Myocyte (in vitro differentiated cells): ENCODE measurements around the gene LEFTY1. TPM values are rescaled to one million over a fixed set of nuclear protein-coding genes. Genes with fewer than 3 reads are reported as not detected.
"Not testable (repeated sequence)": the region's sequence is repeated elsewhere in the genome, so short reads cannot be mapped to it uniquely, and the experiment has no call there.

Source experiments
- DNase-seq: peaks from one replicate; pipeline ENCODE4 v3.0.0-alpha.2; 2012; ENCODE audit warnings: low read depth
- polyA plus RNA-seq: library from polyadenylated mRNA; unstranded; fragments of >200 nt; gene quantifications from one replicate; pipeline ENCODE4 v1.2.1, GENCODE V29; 2012; ENCODE audit warnings: missing spikeins
- total RNA-seq: library from RNA; depleted of rRNA; stranded (reverse); fragments of >200 nt; gene quantifications from 2 replicates; pipeline ENCODE4 v1.2.3, GENCODE V29; 2014

Gene LEFTY1, protein sequence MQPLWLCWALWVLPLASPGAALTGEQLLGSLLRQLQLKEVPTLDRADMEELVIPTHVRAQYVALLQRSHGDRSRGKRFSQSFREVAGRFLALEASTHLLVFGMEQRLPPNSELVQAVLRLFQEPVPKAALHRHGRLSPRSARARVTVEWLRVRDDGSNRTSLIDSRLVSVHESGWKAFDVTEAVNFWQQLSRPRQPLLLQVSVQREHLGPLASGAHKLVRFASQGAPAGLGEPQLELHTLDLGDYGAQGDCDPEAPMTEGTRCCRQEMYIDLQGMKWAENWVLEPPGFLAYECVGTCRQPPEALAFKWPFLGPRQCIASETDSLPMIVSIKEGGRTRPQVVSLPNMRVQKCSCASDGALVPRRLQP
- total RNA-seq: 0.08 and 0.21 TPM in 2 replicates
- polyA plus RNA-seq: 0.42 TPM

DNA sequence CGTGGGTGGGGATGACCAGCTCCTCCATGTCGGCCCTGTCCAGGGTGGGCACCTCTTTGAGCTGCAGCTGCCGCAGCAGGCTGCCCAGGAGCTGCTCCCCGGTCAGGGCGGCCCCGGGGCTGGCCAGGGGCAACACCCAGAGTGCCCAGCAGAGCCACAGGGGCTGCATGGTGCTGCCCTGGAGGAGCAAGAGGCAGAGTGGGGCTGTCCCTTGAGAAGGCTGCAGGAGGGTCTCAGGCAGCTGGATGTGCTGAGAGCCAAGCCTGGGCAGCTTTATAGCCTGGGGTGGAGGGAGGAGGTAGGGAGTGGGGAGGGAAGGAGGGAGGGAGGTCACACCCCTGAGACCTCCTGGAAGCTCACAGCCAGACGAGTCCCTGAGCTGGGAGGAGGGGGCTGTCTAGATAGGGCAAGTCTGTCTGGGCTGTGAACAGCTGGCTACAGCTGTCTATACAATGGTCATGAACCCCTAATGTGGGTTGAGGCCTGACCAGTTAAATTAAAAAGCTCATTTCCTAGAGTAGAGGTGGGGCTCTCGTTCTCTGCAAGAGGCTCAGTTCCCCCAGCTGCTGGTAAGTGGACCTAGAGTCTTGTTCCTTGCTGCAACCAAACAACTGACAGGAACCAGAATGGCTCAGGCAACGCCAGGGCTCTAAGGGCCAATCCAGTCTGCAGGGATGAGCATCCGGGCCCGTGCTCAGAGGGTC is at the start of gene LEFTY1:
Gene LEFTY1, minus strand, starts transcription at position 249 of the 704 bp plus-strand sequence. Its CDS starts 80 bp downstream, at position 169.
- DNase-seq: no peak

DNA sequence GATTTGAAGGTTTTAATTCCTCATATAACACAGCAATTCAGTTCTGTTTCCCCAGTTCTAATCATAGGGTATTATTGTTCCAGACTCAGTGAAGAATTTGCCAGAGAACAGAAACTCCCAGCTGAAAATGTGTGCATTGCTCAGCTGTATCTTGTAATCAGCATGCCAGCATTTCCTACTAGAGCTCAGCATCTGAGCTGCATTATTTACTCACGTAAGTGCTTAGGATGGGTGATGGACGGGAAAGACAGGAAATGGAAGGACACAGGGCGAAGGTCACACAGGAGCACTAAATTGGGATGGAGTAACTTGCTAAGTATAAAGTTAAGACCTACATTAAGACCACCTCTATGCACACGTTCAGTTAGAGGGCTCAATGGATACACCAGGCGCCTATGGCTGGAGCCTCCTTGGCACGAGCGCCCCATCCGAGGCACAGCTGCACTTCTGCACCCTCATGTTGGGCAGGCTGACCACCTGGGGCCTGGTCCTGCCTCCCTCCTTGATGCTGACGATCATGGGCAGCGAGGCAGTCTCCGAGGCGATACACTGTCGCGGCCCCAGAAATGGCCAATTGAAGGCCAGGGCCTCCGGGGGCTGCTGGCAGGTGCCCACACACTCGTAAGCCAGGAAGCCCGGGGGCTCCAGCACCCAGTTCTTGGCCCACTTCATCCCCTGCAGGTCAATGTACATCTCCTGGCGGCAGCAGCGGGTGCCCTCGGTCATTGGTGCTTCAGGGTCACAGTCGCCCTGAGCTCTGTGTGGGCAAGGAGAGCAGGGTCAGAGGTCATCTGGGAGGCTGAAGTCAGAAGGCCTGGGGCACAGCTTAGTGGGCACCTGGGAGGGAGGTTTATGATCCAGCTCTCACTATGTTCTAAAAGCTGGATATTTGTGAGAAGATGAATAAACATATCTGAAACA is 48.4 kb upstream of the LEFTY1 start:
- DNase-seq: no peak

DNA sequence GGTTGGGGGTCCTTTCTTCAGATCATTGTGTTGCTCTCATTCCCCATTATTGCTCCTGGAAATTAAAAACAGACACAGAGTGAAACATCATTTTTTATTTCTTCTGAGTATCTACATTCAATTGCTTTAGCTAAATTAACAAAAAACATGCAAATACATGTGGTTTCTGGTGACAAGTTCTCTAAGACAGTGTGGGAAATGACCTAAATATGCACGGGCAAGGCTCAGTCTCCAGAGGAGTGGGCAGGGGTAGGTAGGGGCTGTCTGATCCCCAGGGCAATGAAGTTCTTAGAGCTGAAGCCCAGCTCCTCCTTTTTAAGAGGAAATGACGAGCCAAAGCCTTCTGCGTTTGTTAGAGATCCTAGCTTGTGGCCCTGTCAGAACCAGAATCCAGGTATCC is 47.6 kb upstream of the LEFTY1 start:
- no peak for DNase-seq

DNA sequence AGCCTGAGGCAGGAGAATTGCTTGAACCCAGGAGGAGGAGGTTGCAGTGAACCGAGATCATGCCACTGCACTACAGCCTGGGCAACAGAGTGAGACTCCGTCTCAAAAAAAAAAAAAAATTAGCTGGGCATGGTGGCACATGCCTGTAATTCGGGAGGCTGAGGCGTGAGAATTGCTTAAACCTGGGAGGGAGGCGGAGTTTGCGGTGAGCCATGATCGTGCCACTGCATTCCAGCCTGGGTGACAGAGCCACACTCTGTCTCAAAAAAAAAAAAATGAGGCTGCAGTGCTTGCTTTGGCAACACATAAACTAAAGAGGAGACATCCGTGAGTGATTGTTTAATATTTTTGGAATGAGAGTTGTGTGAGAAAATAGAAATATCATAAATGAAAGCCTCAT is 47.1 kb upstream of the LEFTY1 start:
- peak; percentile 13 for DNase-seq

DNA sequence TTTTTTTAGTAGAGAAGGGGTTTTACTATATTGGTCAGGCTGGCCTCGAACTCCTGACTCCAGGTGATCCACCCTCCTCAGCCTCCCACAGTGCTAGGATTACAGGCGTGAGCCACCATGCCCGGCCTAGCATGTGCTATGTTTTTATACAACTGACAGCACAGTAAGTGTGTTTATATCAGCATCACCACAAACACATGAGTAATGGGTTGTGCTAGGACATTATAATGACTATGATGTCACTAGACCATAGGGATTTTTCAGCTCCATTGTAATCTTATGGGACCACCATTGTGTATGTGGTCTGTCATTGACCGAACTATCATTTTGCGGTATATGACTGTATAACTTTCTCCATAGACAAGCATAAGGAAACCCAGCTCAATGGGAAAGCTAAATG is 45.8 kb upstream of the LEFTY1 start:
- no peak for DNase-seq

DNA sequence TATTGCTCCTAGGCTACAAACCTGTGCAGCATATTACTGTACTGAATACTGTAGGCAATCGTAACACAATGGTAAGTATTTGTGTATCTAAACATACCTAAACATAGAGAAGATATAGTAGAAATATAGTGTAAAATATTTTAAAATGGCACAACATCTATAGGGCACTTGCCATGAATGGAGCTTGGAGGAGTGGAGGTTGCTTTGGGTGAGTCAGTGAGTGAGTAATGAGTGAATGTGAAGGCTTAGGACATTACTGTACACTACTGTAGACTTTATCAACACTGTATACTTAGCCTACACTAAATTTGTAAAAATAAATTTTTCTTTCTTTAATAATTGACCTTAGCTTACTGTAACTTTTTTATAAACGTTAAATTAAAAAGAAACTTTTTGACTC is 44.1 kb upstream of the LEFTY1 start:
- DNase-seq: no peak

DNA sequence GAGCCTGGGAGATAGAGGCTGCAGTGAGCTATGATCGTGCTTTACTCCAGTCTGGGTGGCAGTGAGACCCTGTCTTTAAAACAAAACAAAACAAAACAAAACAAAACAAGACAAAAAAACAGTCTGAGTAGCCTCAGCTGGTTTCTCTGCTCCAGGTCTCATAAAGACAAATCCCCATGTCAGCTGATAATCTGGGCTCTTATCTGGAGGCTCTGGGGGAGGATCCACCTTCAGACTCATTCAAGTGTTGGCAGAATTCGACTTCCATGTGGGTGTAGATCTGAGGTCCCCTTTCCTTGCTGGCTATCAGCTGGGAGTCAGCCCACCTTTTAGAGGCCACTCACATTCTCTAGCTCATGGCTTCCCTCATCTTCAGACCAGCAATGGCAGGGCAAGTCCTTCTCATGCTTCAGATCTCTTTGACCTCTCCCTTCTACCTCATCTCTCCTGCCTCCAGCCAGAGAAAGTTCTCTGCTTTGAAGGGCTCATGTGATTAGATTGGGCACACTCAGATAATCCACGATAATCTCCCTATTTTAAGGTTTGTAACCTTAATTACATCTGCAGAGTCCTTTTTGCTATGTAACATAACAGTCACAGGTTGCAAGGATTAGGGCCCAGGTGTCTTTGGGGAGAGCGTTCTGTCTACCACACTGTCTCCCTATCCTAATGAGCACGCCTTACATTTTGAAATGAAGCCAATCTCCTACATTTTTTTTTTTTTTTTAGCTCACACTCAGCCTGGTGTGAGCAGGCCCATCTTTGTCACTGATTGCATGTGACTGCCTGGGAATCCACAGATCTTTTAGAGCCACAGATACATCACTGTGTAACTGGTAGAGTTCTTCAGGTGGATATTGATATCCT is 42.6 kb upstream of the LEFTY1 start:
- no peak for DNase-seq

DNA sequence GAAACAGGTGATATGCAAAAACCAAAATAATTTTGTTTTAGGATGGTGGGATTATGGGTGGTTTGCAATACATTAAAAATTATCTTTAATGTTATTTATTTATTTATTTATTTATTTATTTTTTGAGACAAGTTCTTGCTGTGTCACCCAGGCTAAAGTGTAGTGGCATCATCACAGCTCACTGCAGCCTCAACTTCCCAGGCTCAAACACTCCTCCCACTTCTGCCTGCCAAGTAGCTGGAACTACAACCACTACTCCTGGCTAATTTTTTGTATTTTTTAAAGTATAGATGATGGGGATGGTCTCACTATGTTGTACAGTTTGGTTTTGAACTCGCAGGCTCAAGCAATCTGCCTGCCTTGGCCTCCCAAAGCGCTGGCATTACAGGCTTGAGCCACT is 41.6 kb upstream of the LEFTY1 start:
- DNase-seq: no peak

DNA sequence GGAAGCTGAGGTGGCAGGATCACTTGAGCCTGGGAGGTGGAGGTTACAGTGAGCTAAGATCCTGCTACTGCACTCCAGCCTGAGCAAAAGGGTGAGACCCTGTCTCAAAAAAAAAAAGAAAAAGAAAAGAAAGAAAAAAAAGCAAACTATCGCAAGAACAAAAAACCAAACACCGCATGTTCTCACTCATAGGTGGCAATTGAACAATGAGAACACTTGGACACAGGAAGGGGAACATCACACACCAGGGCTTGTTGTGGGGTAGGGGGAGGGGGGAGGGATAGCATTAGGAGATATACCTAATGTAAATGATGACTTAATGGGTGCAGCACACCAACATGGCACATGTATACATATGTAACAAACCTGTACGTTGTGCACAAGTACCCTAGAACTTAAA is 40.5 kb upstream of the LEFTY1 start:
- not testable (repeated sequence) for DNase-seq

DNA sequence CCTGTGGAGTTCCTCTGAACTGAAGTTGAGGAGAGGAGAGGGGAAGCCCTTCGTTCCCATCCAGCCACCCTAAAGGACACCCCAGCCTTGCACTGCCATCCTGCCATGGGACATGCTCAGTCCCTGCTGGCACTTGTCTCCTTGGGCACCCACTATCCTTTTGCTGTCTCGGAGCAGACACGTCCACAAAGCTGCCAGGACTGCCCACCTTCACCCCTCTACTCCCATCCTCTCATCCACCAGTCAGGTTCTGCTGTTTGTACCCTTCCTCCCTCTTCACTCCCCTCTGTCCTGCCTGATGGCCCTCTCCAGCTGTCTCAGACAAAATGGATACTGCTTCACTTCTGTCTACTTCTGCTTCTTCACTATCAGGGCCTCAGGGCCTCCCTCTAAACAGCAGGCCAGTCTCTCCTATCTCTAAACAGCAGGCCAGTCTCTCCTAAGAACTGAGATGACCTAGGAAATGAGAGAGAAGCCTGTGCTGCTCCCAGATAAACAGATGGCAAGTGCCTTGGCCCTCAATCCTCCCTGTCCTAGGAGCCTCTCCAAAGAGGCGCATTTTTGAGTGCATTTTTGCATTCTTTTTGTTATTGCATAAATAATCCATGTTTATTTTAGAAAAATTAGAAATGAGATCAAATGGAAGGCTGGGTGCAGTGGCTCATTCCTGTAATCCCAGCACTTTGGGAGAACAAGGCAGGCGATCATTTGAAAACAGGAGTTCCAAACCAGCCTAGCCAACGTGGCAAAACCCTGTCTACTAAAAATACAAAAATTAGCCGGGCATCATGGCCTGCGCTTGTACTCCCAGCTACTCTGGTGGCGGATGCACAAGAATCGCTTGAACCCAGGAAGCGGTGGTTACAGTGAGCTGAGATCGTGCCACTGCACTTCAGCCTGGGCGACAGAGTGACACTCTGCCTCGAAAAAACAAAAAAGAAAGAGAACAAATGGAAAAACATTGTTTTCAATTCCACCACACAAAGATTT is 39.5 kb upstream of the LEFTY1 start:
- DNase-seq: no peak

DNA sequence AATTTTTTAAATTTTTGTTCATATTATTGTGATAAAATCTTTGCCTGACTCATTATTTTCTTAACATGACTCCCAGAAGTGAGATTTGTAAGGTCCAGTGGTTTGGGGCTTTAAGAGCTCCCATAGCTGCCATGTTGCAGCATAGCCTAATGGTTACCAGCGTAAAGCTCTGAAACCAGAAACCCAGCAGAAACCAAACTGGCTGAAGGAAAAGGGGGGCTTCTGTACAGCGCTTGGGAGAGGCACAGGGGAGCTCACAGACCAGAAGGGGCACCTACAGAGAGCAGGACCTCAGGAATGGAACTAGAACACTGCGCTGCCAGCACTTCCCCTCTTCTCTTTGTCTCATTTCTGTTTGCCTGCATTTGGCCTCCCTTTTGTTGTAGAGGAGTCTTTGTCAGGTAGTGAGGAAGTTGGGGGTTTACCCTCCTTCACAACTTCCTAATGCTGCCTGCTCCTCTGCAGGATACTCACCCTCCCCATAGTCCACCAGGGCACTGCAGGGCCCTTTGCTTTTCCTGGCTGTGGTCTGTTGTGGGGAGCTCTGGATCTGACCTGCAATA is 37.7 kb upstream of the LEFTY1 start:
- DNase-seq: no peak

DNA sequence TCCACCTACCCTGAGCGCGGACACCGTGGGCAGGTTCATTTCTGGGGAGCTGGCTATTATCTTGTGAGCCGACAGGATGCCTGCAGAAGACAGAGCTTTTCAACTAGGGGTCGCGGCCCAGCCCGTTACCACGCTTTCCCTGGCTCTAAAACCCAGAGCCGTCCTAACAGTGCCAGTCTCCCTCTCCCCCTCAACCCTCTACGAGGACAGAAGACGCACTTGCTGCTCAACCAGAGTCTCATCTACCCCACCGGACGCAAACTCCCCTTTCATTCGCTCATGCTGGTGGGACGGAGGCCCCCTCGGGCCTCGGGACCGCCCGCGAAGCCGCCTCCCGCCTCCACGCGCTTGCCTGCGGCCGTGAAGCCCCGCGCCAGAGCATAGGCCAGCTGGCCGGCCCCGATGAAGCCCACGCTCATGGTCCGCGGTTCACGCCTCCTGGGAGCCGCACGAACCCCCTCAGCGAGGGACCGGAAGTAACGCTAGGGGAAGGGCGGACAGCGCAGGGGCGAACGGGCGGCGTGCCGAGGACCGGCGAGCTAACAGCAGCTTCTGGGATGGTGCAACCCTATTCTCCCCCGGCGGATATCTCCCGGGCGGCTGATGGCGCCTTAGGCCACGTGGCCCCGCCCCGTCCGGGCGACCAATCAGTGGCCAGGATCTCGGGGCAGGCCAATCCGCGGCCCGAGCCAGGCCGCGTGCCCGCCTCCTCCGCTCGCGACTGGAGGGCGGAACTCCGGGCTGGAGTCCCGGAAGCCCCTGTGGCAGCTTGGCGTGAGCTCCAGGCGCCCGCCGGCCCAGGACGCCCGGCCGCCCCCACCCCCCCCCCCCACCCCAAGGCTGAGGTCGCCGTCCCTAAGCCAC is 35.0 kb upstream of the LEFTY1 start, which contains the start of gene PYCR2:
Gene PYCR2, minus strand, starts transcription at position 559 of the 864 bp plus-strand sequence. Its CDS starts 140 bp downstream, at position 419.
- DNase-seq: peak; percentile 95

DNA sequence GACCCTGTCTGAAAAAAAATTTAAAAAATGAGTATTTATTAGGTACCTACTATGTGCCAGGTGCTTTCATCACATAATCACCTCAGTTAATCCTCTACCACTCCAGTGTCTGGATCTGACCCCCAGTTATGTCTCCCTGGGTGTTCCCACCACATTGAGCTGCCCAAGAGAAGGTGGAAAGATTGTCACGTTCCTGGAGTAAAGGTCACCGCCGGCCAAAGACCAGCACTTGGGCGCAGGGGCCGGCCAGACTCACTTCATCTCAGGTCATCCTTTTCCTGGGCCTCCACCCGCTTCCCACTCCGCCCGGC is 34.4 kb upstream of the LEFTY1 start:
- DNase-seq: no peak

DNA sequence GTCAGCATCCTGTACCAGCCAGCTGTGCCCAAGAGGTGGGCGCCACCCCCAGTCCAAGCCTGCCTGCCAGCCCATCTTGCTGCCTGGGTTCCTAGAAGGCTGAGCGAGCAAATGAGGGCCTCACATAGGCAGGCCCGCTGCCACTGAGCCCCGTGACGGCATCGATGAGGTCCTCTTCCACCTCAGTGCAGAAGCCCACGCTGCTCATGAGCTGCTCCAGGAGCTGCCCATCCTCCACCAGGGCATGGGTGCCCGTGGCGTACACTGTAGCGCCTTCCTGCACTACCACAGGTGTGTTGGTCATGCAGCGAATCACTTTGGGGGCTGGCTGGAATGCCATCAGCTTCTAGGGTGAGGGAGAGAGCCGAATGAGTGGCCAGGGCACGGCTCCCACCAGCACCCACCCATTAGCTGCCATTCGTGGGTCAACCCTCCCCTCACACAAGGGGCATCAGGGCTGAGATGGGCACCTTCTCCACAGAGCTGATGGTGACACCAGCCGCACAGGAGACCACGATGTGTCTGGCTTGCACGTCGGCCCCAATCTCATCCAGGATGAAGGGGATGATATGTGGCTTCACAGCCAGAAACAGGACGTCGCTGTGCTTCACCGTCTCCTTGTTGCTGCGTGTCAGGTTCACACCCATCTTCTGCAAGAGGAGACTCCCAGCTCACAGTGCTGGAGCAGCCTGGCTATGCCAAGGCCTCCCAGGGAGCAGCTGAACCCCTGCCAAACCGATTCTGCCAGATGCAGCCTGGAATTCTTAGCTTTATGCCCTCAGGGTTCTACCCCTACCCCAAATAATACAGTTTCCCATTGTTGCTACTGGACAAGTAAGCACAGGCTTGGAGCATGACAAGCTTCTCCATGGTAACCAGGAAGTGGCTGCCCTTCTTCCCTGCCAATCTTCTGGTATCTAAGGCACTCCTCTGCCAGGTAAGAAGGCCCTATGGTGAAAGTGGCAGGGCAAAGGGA is 33.1 kb upstream of the LEFTY1 start:
- DNase-seq: peak; percentile 2

DNA sequence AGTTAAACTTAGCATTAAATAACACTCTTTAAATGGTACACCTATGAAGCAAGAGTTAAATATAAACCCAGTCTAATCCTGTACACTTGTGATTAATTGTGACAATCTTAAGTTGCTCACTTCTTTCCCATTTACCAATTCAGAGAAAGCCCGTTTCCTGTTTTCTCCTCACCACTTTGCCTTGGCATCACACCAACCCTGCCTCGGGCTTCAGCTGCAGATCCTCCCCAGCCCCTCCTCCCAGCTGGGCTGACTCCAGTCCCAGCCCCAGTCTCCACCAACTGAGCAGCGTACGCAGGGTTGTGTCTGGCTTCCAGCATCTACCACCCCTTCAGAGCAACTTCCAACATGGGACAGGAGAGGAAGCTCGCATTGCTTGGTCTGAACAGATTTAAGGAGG is 31.0 kb upstream of the LEFTY1 start:
- peak; percentile 33 for DNase-seq

DNA sequence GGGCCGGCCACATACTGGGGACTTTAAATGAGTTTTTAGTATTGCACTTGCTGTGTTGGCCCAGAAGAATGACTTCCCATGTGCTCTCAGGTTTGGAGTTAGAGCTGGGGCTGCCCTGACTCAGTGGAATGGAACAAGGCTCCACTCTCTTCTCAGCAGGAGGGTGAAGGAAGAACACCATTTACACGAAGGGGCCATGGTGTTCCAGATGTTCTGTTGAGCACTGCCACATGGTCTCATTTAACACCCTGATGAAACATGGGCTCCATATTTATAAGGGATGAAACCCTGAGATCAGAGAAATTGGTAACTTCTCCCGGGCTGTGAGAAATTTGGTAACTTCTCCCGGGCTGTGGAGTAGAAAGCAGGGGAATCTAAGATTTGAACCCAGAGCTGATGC is 29.3 kb upstream of the LEFTY1 start:
- DNase-seq: no peak

DNA sequence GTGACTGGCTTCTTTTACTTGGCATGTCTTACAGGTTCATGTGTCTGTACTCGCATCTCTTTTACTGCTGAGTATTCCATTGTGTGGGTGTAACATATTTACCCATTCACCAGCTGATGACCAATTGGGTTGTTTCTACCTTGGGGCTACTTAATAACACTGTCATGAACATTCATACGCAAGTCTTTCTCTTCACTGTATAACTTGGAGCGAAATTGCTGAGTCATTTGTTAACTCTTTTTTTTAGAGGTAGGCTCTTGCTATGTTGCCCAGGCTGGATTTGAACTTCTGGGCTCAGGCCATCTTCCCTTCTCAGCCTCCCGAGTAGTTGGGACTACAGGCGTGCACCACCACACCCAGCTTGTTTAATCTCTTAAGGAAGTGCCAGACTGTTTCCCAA is 28.6 kb upstream of the LEFTY1 start:
- no peak for DNase-seq
